GM19463 (cell line): Measurements from ENCODE around the gene ARL1.
A peak's percentile ranks its signal among the peaks of the same experiment; 100 is the strongest.
"Not testable (repeated sequence)": the region's sequence is repeated elsewhere in the genome, so short reads cannot be mapped to it uniquely, and the experiment has no call there.

ENCODE experiments used
- ATAC-seq: cut with Tn5 transposase; IDR thresholded peaks from one replicate; pipeline ENCODE4 v1.9.1; 2021; ENCODE audit warnings: mild to moderate bottlenecking, moderate library complexity; ENCODE audit not compliant: unreplicated experiment

The ARL1 gene

GRCh38 chr12:101407436-101408345 is at the start of gene ARL1:
ARL1 (minus strand) TSS chr12:101407772; CDS start chr12:101407645, 127 bp downstream.
- ATAC-seq = peak; percentile 82

GRCh38 chr12:101455685-101456084 is 48.1 kb upstream of the ARL1 start:
- no peak for ATAC-seq

GRCh38 chr12:101441461-101442224 is 34.1 kb upstream of the ARL1 start:
- no peak for ATAC-seq

GRCh38 chr12:101439236-101439635 is 31.7 kb upstream of the ARL1 start:
- ATAC-seq = no peak

- no peak for ATAC-seq
These were observed 28.6 kb upstream of the ARL1 start for GRCh38 chr12:101436136-101436535.

GRCh38 chr12:101430456-101430855 is 22.9 kb upstream of the ARL1 start:
- ATAC-seq = no peak

- no peak for ATAC-seq
These were observed 17.0 kb upstream of the ARL1 start for GRCh38 chr12:101424620-101425019.

- not testable (repeated sequence) for ATAC-seq
These were observed 14.5 kb upstream of the ARL1 start for GRCh38 chr12:101422066-101422465.

- ATAC-seq = no peak
These were observed 7.7 kb upstream of the ARL1 start for GRCh38 chr12:101415228-101415627.

GRCh38 chr12:101414533-101415119 is 7.1 kb upstream of the ARL1 start:
- no peak for ATAC-seq

GRCh38 chr12:101410169-101410568 is 2.6 kb upstream of the ARL1 start:
- ATAC-seq = not testable (repeated sequence)

- ATAC-seq = peak; percentile 16
These were observed 530 bp downstream of the ARL1 start for GRCh38 chr12:101407049-101407435.

GRCh38 chr12:101391181-101391580 is 16.4 kb downstream of the ARL1 start:
- not testable (repeated sequence) for ATAC-seq

GRCh38 chr12:101379149-101379548 is 28.4 kb downstream of the ARL1 start:
- no peak for ATAC-seq

GRCh38 chr12:101375573-101375972 is 32.0 kb downstream of the ARL1 start:
- no peak for ATAC-seq

- ATAC-seq = no peak
These were observed 35.1 kb downstream of the ARL1 start for GRCh38 chr12:101372431-101372830.

- ATAC-seq = no peak
These were observed 39.6 kb downstream of the ARL1 start for GRCh38 chr12:101368016-101368415.

- ATAC-seq = no peak
These were observed 46.1 kb downstream of the ARL1 start for GRCh38 chr12:101361455-101361854.

- no peak for ATAC-seq
These were observed 50.8 kb downstream of the ARL1 start for GRCh38 chr12:101356794-101357193.

- no peak for ATAC-seq
These were observed 55.9 kb downstream of the ARL1 start for GRCh38 chr12:101351682-101352081.

- no peak for ATAC-seq
These were observed 63.7 kb downstream of the ARL1 start for GRCh38 chr12:101343893-101344292.
